Natural killer cell (primary cell): ENCODE data around the gene NMB. TPM values are rescaled to one million over a fixed set of nuclear protein-coding genes. Genes with fewer than 3 reads are reported as not detected.

Experiments used
- ATAC-seq, 3 donors: fragments of 150-1000 bp in 2 of 3; fragments of 200-7000 bp in 1 of 3; cut with Tn5 transposase; 1 replicate in 1 of 3; 2 replicates in 2 of 3; pipeline ENCODE4 v1.10.0; 2021; ENCODE audit warnings: mild to moderate bottlenecking in 2 of 3, moderate library complexity in 2 of 3
- DNase-seq, 2 donors: peaks; one replicate each; pipeline versions ENCODE4 v3.0.0 to v3.0.0-alpha.2; 2013 to 2021; ENCODE audit warnings: mixed read lengths in 1 of 2
- H3K27ac ChIP-seq: one replicate; pipeline ENCODE4 v1.5.1; 2013; ENCODE audit warnings: mild to moderate bottlenecking, low read length
- H3K27me3 ChIP-seq: one replicate; pipeline ENCODE4 v1.6.1; 2013; ENCODE audit warnings: low read length; ENCODE audit not compliant: control insufficient read depth, insufficient read depth
- H3K36me3 ChIP-seq: one replicate; pipeline ENCODE4 v1.6.1; 2013; ENCODE audit warnings: low read length; ENCODE audit not compliant: control insufficient read depth, insufficient read depth
- H3K4me1 ChIP-seq: one replicate; pipeline ENCODE4 v1.6.1; 2013; ENCODE audit warnings: low read length; ENCODE audit not compliant: control insufficient read depth, insufficient read depth
- H3K4me3 ChIP-seq: one replicate; pipeline ENCODE4 v1.5.1; 2013; ENCODE audit warnings: low read length
- H3K9me3 ChIP-seq: one replicate; pipeline ENCODE4 v1.6.1; 2013; ENCODE audit warnings: low read length; ENCODE audit not compliant: control insufficient read depth, insufficient read depth
- H3K27ac Mint-ChIP-seq, 2 donors: one replicate each; pipeline ENCODE4 v1.8.0; 2022; ENCODE audit warnings: mild to moderate bottlenecking in 2 of 2, mixed read lengths in 2 of 2, moderate library complexity in 1 of 2
- H3K27me3 Mint-ChIP-seq, 2 donors: one replicate each; pipeline ENCODE4 v1.8.0; 2022; ENCODE audit warnings: low read depth in 2 of 2, mixed read lengths in 2 of 2
- H3K36me3 Mint-ChIP-seq: one replicate; pipeline ENCODE4 v1.8.0; 2022; ENCODE audit warnings: mixed read lengths
- H3K4me1 Mint-ChIP-seq, 2 donors: one replicate each; pipeline ENCODE4 v1.8.0; 2022; ENCODE audit warnings: mixed read lengths in 2 of 2
- H3K4me3 Mint-ChIP-seq: one replicate; pipeline ENCODE4 v1.8.0; 2022; ENCODE audit warnings: mild to moderate bottlenecking, moderate library complexity, mixed read lengths
- H3K9me3 Mint-ChIP-seq, 2 donors: one replicate each; pipeline ENCODE4 v1.8.0; 2022; ENCODE audit warnings: mixed read lengths in 2 of 2
- CTCF ChIP-seq: fragments of 200-600 bp; IDR thresholded peaks from one replicate; pipeline ENCODE4 v1.8.0; 2022; ENCODE audit warnings: antibody characterized with exemption
- WGBS: methylation state at CpG from one replicate; pipeline ENCODE4 v1.1.7; 2013; ENCODE audit warnings: missing lambda C conversion rate; ENCODE audit not compliant: insufficient coverage; 5-methylcytosine and 5-hydroxymethylcytosine counted together
- intact Hi-C: fragments of 100-400 bp; cut with micrococcal nuclease; formaldehyde crosslinking; loops from one replicate; pipeline ENCODE4 v1.14.2; 2022
- total RNA-seq, 4 donors: library from RNA; stranded (reverse); fragments of 120-200 nt in 1 of 4; gene quantifications; one replicate each; pipeline versions ENCODE4 v1.2.3 to v1.2.4, GENCODE V29; 2013 to 2022

Gene NMB
- total RNA-seq, 3 donors from 2014 or later (not counting 1 experiment from before 2014, with no cell fraction given): 3.8 to 6.4 (median 5.1) TPM

DNA sequence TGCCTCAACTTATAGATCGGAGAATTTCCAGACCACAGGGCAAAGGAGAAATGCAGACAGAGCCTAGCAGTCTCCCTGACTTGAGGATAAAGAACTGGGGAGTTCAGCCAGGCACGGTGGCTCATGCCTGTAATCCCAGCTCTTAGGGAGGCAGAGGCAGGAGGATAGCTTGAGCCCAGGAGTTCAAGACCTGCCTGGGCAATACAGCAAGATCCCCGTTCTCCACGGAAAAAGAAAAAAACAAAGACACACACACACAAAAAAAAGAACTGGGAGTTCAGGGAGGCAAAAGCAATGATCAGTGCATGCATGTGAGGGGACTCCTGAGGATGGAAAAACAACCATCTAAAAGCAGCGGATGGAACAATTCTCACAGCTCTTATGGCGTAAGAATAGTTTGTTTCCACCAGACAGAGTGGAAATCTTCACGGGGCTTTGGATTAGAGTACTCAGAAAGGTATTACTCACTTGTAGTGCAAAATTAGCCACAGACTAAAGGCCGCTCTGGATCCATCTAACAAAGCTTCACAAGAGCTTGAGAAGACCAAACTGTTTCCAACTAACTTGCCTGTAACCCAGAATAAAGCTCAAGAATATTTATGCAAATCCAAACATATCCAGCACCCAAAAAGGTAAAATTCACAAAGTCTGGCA is 41.7 kb upstream of the NMB start:
- no peak overlapping the region for H3K4me3 Mint-ChIP-seq

GRCh38 chr15:84697236-84697990 is 39.4 kb upstream of the NMB start:
- no peaks in the 10 kb centered on the region for H3K9me3 ChIP-seq
- Mint-ChIP-seq H3K36me3 (no peaks in the 10 kb centered on the region), H3K27ac (peak overlapping the region; percentile 23 to 76), H3K4me1 (peaks cover 27 to 35% of the 10 kb centered on the region in 2 donors), H3K27me3 (no peaks in the 10 kb centered on the region), H3K4me3 (no peak overlapping the region), H3K9me3 (no peaks in the 10 kb centered on the region)
- no peaks in the 10 kb centered on the region for H3K27me3 ChIP-seq
- WGBS: no CpG with 5 or more reads among the region's 1 CpG
- TF ChIP-seq CTCF: no peak
- ATAC-seq (no peak), DNase-seq (no peak)
- H3K36me3 ChIP-seq: no peaks in the 10 kb centered on the region
- no peak overlapping the region for H3K4me3 ChIP-seq
- no peaks in the 10 kb centered on the region for H3K4me1 ChIP-seq
- H3K27ac ChIP-seq: no peak overlapping the region
- intact Hi-C loops: no loop called here

More for the DNA sequence above, 41.7 kb upstream of the NMB start:
- ATAC-seq: no peak
- Histone ChIP-seq H3K27me3 (no peaks in the 10 kb centered on the region), H3K36me3 (peaks cover 2% of the 10 kb centered on the region), H3K9me3 (no peaks in the 10 kb centered on the region), H3K27ac (no peak overlapping the region), H3K4me3 (no peak overlapping the region), H3K4me1 (peaks cover 3% of the 10 kb centered on the region)
- H3K27ac Mint-ChIP-seq: peak overlapping the region; percentile 37 to 74
- no peaks in the 10 kb centered on the region for H3K9me3 Mint-ChIP-seq
- no peak for DNase-seq
- peaks cover 48 to 51% of the 10 kb centered on the region in 2 donors for H3K4me1 Mint-ChIP-seq
- WGBS: 78% methylated on average over 8 of the region's 8 CpGs
- H3K36me3 Mint-ChIP-seq: no peaks in the 10 kb centered on the region
- TF ChIP-seq CTCF: no peak
- intact Hi-C loops: no loop called here
- no peaks in the 10 kb centered on the region for H3K27me3 Mint-ChIP-seq

DNA sequence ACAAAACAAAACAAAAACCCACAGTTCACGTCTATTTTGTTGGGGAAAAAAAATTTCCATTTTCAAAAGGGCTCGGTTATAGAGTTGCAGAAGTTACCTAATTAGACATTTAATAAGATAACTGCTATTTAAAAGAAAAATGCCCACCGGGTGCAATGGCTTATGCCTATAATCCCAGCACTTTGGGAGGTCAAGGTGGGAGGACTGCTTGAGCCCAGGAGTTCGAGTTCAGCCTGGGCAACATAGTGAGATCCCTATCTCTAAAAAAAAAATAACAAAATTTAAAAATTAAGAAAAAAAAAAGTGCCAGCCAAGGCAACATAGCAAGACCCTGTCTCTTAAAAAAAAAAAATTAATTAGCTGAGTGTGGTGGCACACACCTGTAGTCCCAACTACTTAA is 38.8 kb upstream of the NMB start:
- Mint-ChIP-seq H3K27ac (no peak overlapping the region), H3K9me3 (no peaks in the 10 kb centered on the region), H3K4me3 (no peak overlapping the region), H3K36me3 (no peaks in the 10 kb centered on the region), H3K4me1 (peaks cover 33 to 41% of the 10 kb centered on the region in 2 donors), H3K27me3 (no peaks in the 10 kb centered on the region)
- no peaks in the 10 kb centered on the region for H3K27me3 ChIP-seq
- no peak for TF ChIP-seq CTCF
- no peak overlapping the region for H3K4me3 ChIP-seq
- DNase-seq: no peak
- H3K27ac ChIP-seq: no peak overlapping the region
- 100% methylated on average over 1 of the region's 4 CpGs for WGBS
- intact Hi-C loops: no loop called here
- ATAC-seq: no peak
- no peaks in the 10 kb centered on the region for H3K36me3 ChIP-seq
- H3K9me3 ChIP-seq: no peaks in the 10 kb centered on the region
- H3K4me1 ChIP-seq: no peaks in the 10 kb centered on the region
